Aorta (tissue), 5 donors: Measurements from ENCODE around the gene CLPX. TPM values are rescaled to one million over a fixed set of nuclear protein-coding genes. Genes with fewer than 3 reads are reported as not detected.

Source experiments
- ATAC-seq: fragments of 200-7000 bp; cut with Tn5 transposase; one replicate; pipeline ENCODE4 v1.9.1; 2022; ENCODE audit warnings: moderate library complexity; ENCODE audit not compliant: low FRiP score
- DNase-seq, 2 donors: peaks; one replicate each; pipeline ENCODE4 v3.0.0-alpha.2; 2020
- H3K27ac ChIP-seq, 2 donors: one replicate each; pipeline ENCODE4 v1.5.1; 2013; ENCODE audit warnings: low read length in 2 of 2, mild to moderate bottlenecking in 2 of 2, moderate library complexity in 2 of 2, control low read depth in 1 of 2, inconsistent platforms in 1 of 2, low read depth in 1 of 2
- H3K27me3 ChIP-seq, 2 donors: one replicate each; pipeline ENCODE4 v1.6.1; 2013; ENCODE audit warnings: control low read depth in 1 of 2, low read length in 1 of 2, mild to moderate bottlenecking in 1 of 2, moderate library complexity in 1 of 2; ENCODE audit not compliant: insufficient read depth in 2 of 2, control insufficient read depth in 1 of 2
- H3K36me3 ChIP-seq, 2 donors: one replicate each; pipeline ENCODE4 v1.6.1; 2013; ENCODE audit warnings: control low read depth in 1 of 2, low read length in 1 of 2, mild to moderate bottlenecking in 1 of 2; ENCODE audit not compliant: insufficient read depth in 2 of 2, control insufficient read depth in 1 of 2
- H3K4me1 ChIP-seq, 2 donors: one replicate each; pipeline ENCODE4 v1.6.1; 2013; ENCODE audit warnings: low read length in 2 of 2, control low read depth in 1 of 2, mild to moderate bottlenecking in 1 of 2, moderate library complexity in 1 of 2; ENCODE audit not compliant: insufficient read depth in 2 of 2, control insufficient read depth in 1 of 2
- H3K4me3 ChIP-seq, 2 donors: one replicate each; pipeline ENCODE4 v1.5.1; 2013; ENCODE audit warnings: low read length in 2 of 2, control low read depth in 1 of 2, mild to moderate bottlenecking in 1 of 2
- H3K9me3 ChIP-seq: one replicate; pipeline ENCODE4 v1.6.1; 2013; ENCODE audit warnings: mild to moderate bottlenecking, low read length; ENCODE audit not compliant: control insufficient read depth
- WGBS, 2 donors: extraction: QIAGEN DNeasy Blood & Tissue Kit; methylation state at CpG; one replicate each; pipeline ENCODE4 v1.1.7; 2013; 5-methylcytosine and 5-hydroxymethylcytosine counted together
- intact Hi-C, 2 donors: fragments of 100-400 bp; cut with DNase I; formaldehyde crosslinking; loops; one replicate each; pipeline versions ENCODE4 v1.14.2 to v1.15.0; 2022
- polyA plus RNA-seq, 2 donors: library from polyadenylated mRNA; stranded (reverse); fragments of 200-250 nt; gene quantifications; one replicate each; pipeline ENCODE4 v1.2.3, GENCODE V29; 2013
- total RNA-seq, 2 donors: library from RNA; stranded (reverse); fragmentation: NEBNext Ultra II Directional; extraction: Animal tissue kit (Norgen Biotek cat#: 25700); gene quantifications; one replicate each; pipeline ENCODE4 v1.2.1, GENCODE V29; 2021
- donor health status: healthy with polysubstance abuse.
- donor health status: Bipolar disorder and iron deficiency.
- donor health status: DM: no; HTN: no; CAD: no.
- donor health status: DM: no; HTN: no; CAD: no.
- donor health status: DM: yes; HTN: yes; CAD: no.

CLPX gene
- total and polyA plus RNA-seq, 4 donors: 11.0 to 43.9 (median 26.6) TPM

- no peaks in the 10 kb centered on the region for H3K9me3 ChIP-seq
- ATAC-seq (no peak), DNase-seq (peak in 1 of 2 donors; percentile 37)
- no peaks in the 10 kb centered on the region for H3K4me1 ChIP-seq
- intact Hi-C loops: no loop called here
- no peak overlapping the region for H3K4me3 ChIP-seq
- no peaks in the 10 kb centered on the region for H3K27me3 ChIP-seq
- no peak overlapping the region for H3K27ac ChIP-seq
- peaks cover 0 to 4% of the 10 kb centered on the region in 2 donors for H3K36me3 ChIP-seq
- 94 to 95% methylated on average over 5 of the region's 5 CpGs for WGBS, 2 donors
These were observed 85.8 kb downstream of the CLPX start for GRCh38 chr15:65099336-65099735.

Other genes starting within 250 kb of the CLPX start
- gene SPG21, start 195.4 kb downstream of the CLPX start, total RNA-seq: 10 to 100 TPM; 58.0 to 77.0 TPM
- 10 to 100 TPM; 54.6 to 72.6 TPM for gene SPG21, start 195.4 kb downstream of the CLPX start, polyA plus RNA-seq
- 10 to 100 TPM; 11.3 to 15.2 TPM for gene MTFMT, start 155.7 kb downstream of the CLPX start, total RNA-seq
- gene MTFMT, start 155.7 kb downstream of the CLPX start, polyA plus RNA-seq: 10 to 100 TPM in 1 of 2 donors, 1 to 10 TPM in 1; 6.1 to 11.0 TPM
- gene SLC51B, start 140.0 kb downstream of the CLPX start, total RNA-seq: not detected
- gene SLC51B, start 140.0 kb downstream of the CLPX start, polyA plus RNA-seq: 10 to 100 TPM in 1 of 2 donors, not detected in 1; 31.4 TPM
- gene RASL12, start 117.4 kb downstream of the CLPX start, total RNA-seq: 100 to 1,000 TPM in 1 of 2 donors, 10 to 100 TPM in 1; 86.9 to 171 TPM
- 10 to 100 TPM; 51.3 to 82.1 TPM for gene RASL12, start 117.4 kb downstream of the CLPX start, polyA plus RNA-seq
- 1 to 10 TPM; 1.5 TPM for gene KBTBD13, start 108.6 kb downstream of the CLPX start, total RNA-seq
- gene KBTBD13, start 108.6 kb downstream of the CLPX start, polyA plus RNA-seq: under 1 TPM; 0.05 to 0.25 TPM
- gene UBAP1L, start 70.1 kb downstream of the CLPX start, total RNA-seq: 10 to 100 TPM in 1 of 2 donors, 1 to 10 TPM in 1; 5.4 to 10.3 TPM
- gene UBAP1L, start 70.1 kb downstream of the CLPX start, polyA plus RNA-seq: 1 to 10 TPM in 1 of 2 donors, under 1 TPM in 1; 0.88 to 8.6 TPM
- 10 to 100 TPM; 18.3 to 34.0 TPM for gene PDCD7, start 51.5 kb downstream of the CLPX start, total RNA-seq
- 10 to 100 TPM; 11.1 to 13.8 TPM for gene PDCD7, start 51.5 kb downstream of the CLPX start, polyA plus RNA-seq
- 100 to 1,000 TPM in 1 of 2 donors, under 1 TPM in 1; 0.84 to 170 TPM for gene CILP, start 26.1 kb upstream of the CLPX start, total RNA-seq
- gene CILP, start 26.1 kb upstream of the CLPX start, polyA plus RNA-seq: 1 to 10 TPM in 1 of 2 donors, under 1 TPM in 1; 0.28 to 2.6 TPM
- gene PARP16, start 101.5 kb upstream of the CLPX start, total RNA-seq: 10 to 100 TPM in 1 of 2 donors, 1 to 10 TPM in 1; 6.9 to 11.5 TPM
- 1 to 10 TPM; 5.3 to 5.7 TPM for gene PARP16, start 101.5 kb upstream of the CLPX start, polyA plus RNA-seq
- gene RNU5A-1, start 110.7 kb upstream of the CLPX start, total RNA-seq: not detected
- not detected for gene RNU5A-1, start 110.7 kb upstream of the CLPX start, polyA plus RNA-seq
- gene RNU5B-1, start 119.3 kb upstream of the CLPX start, total RNA-seq: 10 to 100 TPM; 18.7 to 40.6 TPM
- gene RNU5B-1, start 119.3 kb upstream of the CLPX start, polyA plus RNA-seq: not detected
- not detected for gene IGDCC3, start 192.7 kb upstream of the CLPX start, total RNA-seq
- not detected for gene IGDCC3, start 192.7 kb upstream of the CLPX start, polyA plus RNA-seq
- gene IGDCC4, start 237.6 kb upstream of the CLPX start, total RNA-seq: 10 to 100 TPM in 1 of 2 donors, under 1 TPM in 1; 0.45 to 14.2 TPM
- gene IGDCC4, start 237.6 kb upstream of the CLPX start, polyA plus RNA-seq: not detected